Sciatic nerve (tissue), 1 donor: Measurements from ENCODE around the gene MBD6. TPM values are rescaled to one million over a fixed set of nuclear protein-coding genes. Genes with fewer than 3 reads are reported as not detected.

ENCODE experiments used
- microRNA-seq: library from miRNA; unstranded; fragments of <30 nt; microRNA quantifications from one replicate; pipeline ENCODE4 v1.2.0, GENCODE V29; 2020
- total RNA-seq: library from RNA; stranded (reverse); fragmentation: NEBNext Ultra II Directional; extraction: Animal tissue kit (Norgen Biotek cat#: 25700); gene quantifications from one replicate; pipeline ENCODE4 v1.2.1, GENCODE V29; 2021
- donor health status: DM: no; HTN: no; CAD: no.

The MBD6 gene
- total RNA-seq, 1 donor from 2014 or later: 76.2 TPM

Small RNA genes lying within 50 kb of the gene (microRNA-seq; reads per million reads assigned to microRNA genes)
- gene MIR616 (not detected), gene MIR6758 (not detected)

Other genes with a start within 250 kb of the MBD6 start
- 89.6 TPM for gene R3HDM2, start 91.8 kb upstream of the MBD6 start, total RNA-seq
- not detected for gene INHBC, start 88.0 kb upstream of the MBD6 start, total RNA-seq
- not detected for gene INHBE, start 67.5 kb upstream of the MBD6 start, total RNA-seq
- gene GLI1, start 63.0 kb upstream of the MBD6 start, total RNA-seq: 47.7 TPM
- 30.8 TPM for gene ARHGAP9, start 43.0 kb upstream of the MBD6 start, total RNA-seq
- gene MARS1, start 34.8 kb upstream of the MBD6 start, total RNA-seq: 121 TPM
- gene DDIT3, start 2.3 kb upstream of the MBD6 start, total RNA-seq: 34.0 TPM
- gene DCTN2, start 24.4 kb downstream of the MBD6 start, total RNA-seq: 104 TPM
- gene KIF5A, start 27.2 kb downstream of the MBD6 start, total RNA-seq: 5.6 TPM
- 26.0 TPM for gene PIP4K2C, start 68.4 kb downstream of the MBD6 start, total RNA-seq
- gene DTX3, start 82.0 kb downstream of the MBD6 start, total RNA-seq: 42.9 TPM
- gene ARHGEF25, start 88.6 kb downstream of the MBD6 start, total RNA-seq: 61.3 TPM
- gene B4GALNT1, start 110.4 kb downstream of the MBD6 start, total RNA-seq: 16.6 TPM
- gene OS9, start 171.3 kb downstream of the MBD6 start, total RNA-seq: 230 TPM
- 4.0 TPM for gene AGAP2, start 215.9 kb downstream of the MBD6 start, total RNA-seq
- gene TSPAN31, start 222.2 kb downstream of the MBD6 start, total RNA-seq: 37.1 TPM
- gene CDK4, start 229.5 kb downstream of the MBD6 start, total RNA-seq: 54.0 TPM
- gene MARCHF9, start 232.3 kb downstream of the MBD6 start, total RNA-seq: 10.6 TPM
- 0.98 TPM for gene CYP27B1, start 244.3 kb downstream of the MBD6 start, total RNA-seq
- 13.4 TPM for gene METTL1, start 249.3 kb downstream of the MBD6 start, total RNA-seq
- 11.8 TPM for gene EEF1AKMT3, start 249.8 kb downstream of the MBD6 start, total RNA-seq